GM12872 (cell line): ENCODE data around the gene CHEK1.

Experiments
- TF ChIP-seq, protein P1 (sequence below): IDR thresholded peaks from 3 replicates; pipeline ENCODE4 v1.5.1; 2011; ENCODE audit warnings: low read depth, mild to moderate bottlenecking, low read length, moderate library complexity; ENCODE audit not compliant: insufficient read depth

CHEK1 gene

DNA sequence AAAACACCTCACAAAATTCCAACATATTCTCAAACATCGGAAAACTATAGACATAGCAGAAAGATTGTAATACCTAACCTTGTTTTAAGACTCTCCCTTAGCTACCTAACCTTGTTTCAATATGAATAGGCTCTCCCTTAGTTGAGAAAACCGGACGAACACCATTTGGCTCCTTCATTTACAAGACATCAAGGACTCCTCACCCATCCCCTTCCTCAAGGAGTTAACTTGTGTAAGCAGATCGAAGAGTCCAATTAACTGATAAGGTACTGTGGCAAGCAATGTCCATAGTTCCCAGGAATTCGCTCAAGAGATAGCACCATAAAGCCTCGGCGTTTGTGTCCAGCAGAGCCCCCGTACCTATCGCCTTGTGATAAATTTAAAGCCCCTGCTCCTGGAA is 60.3 kb downstream of the CHEK1 start:
- TF ChIP-seq, protein P1, sequence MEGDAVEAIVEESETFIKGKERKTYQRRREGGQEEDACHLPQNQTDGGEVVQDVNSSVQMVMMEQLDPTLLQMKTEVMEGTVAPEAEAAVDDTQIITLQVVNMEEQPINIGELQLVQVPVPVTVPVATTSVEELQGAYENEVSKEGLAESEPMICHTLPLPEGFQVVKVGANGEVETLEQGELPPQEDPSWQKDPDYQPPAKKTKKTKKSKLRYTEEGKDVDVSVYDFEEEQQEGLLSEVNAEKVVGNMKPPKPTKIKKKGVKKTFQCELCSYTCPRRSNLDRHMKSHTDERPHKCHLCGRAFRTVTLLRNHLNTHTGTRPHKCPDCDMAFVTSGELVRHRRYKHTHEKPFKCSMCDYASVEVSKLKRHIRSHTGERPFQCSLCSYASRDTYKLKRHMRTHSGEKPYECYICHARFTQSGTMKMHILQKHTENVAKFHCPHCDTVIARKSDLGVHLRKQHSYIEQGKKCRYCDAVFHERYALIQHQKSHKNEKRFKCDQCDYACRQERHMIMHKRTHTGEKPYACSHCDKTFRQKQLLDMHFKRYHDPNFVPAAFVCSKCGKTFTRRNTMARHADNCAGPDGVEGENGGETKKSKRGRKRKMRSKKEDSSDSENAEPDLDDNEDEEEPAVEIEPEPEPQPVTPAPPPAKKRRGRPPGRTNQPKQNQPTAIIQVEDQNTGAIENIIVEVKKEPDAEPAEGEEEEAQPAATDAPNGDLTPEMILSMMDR, result no peak

DNA sequence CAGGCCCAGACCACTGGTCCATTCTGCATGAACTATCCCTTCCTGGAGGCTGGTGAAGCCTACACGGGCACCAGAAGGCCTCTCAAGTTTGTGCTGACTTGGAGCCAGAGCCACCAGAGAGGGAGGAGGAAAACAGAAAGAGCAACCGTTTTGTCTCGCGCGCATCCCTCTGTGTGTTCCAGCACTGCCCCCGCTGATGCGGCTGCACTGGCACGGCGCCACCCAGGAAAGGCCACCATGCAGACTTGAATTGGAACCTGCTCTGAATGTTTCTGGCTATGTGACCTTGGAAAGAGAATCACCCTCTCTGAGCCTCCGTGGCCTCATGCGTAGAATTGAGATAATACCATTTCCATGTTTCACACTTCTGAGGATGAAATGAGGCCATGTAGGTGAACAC is 63.1 kb downstream of the CHEK1 start:
- TF ChIP-seq, protein P1, result no peak

DNA sequence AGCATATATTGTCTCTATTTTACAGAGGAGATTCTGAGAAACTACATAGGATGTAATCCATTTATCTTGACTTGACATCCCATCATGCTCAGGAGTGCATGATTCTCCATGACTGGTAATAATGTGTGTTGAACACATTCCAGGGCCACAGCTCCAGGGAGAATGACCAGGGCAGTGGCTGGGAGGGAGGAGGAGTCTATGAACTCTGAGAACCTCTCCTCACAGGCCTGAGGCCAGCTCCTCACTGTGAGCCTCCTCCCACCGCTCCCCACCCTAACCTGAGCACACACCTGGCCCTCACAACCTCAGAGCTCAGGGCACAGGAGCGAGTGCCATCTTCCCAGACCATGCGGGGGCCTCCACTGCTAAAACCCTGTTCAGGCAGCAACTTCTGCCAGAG is 63.7 kb downstream of the CHEK1 start:
- TF ChIP-seq, protein P1, result no peak

DNA sequence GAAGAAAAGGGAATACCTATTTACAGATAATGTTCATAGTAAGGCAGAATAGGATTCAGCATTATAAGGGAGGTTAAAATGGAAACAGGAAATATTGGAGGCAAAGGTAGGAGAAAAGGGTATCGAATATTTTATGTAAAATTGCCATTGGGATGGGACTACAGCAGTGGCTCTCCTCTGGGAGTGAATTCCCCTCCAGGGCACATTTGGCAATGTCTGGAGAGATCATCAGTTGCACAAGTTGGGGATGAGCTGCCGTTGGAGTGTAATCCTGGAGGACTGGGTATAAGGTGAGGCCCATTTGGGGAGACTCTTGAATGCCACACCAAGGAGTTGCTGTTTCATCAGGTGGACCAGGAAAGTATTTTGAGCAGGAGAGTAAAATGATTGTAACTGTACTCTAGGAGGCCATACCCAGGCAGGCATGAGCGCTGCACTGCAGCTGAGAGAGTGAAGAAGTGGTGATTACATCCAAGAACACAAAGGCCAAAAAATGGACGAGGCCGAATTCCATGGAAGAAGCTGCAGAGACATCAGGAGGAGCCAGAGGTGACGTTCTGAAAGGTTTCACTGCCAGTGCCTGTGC is 64.4 kb downstream of the CHEK1 start:
- TF ChIP-seq, protein P1, result no peak

DNA sequence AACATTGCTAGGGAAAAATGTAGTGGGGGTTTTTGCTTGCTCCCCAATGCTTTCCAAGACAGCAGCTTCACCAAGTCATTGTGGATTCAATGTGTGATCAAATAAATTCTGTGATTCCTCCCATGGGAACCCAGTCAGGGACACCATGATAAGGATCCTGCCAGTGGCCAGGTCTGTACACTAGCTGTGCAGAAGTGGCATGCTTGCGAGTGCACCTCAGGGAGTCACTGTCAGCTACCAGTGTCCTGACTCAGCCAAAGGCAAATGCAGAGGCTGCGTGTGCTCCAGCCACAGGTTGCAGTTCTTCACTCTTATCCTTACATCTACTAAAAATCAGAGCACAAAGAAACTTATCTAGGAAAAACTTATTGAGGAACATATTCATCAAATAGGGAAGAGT is 65.0 kb downstream of the CHEK1 start:
- TF ChIP-seq, protein P1, result no peak

DNA sequence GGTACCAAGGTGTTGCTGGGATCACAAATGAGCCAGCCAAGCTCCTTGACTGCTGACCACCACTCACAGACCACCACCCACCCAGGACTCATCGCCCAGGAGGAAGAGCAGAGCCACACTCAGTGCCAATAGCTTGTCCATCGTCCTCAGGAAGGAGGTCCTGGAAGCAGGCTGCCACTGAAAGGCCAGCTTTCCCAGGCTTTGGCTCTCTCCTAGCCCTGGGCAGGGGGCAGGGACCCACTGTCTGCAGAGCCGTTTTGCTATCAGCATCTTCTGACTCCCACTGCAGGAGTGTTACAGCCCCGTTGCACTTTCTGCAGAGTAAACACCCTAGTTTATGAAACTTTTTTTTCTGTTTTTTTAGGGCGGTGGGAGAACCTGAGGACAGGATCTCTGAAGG is 67.9 kb downstream of the CHEK1 start:
- TF ChIP-seq, protein P1, result no peak

DNA sequence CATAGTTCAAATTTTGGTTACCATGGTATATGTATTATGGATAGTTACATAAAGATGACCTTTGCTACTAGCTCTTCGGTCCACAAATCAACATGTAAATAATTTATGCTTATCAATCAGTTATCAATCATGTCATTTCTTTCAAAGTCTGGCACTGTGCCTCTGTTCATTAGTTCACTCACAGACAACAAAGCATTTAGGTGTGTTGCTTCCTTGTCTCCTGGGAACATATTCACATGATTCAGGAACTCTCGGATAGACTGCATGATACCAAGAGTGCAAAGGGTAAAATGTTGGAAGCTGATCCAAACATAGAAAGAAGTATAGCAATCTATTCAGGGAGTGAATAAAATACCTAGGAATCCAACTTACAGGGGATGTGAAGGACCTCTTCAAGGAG is 70.0 kb downstream of the CHEK1 start:
- TF ChIP-seq, protein P1, result no peak
